NCI-H2171 treated with DMSO at 0.1 percent for 48 hours (cell line): ENCODE results near the gene CAMK2A.

Experiments used
- DNase-seq: peaks from one replicate; lab custom pipeline; 2025; lab: John Stamatoyannopoulos, UW

The CAMK2A gene

GRCh38 chr5:150213530-150213929 lies 76.0 kb downstream of the CAMK2A start:
- no peak for DNase-seq

- DNase-seq, result no peak
These were observed 78.2 kb downstream of the CAMK2A start for GRCh38 chr5:150211156-150212030.

GRCh38 chr5:150210644-150211043 lies 78.9 kb downstream of the CAMK2A start:
- no peak for DNase-seq

- no peak for DNase-seq
These were observed 80.4 kb downstream of the CAMK2A start for GRCh38 chr5:150209099-150209635.

- DNase-seq, result no peak
These were observed 81.1 kb downstream of the CAMK2A start for GRCh38 chr5:150208187-150209098.

- no peak for DNase-seq
These were observed 82.8 kb downstream of the CAMK2A start for GRCh38 chr5:150206779-150207115.

- no peak for DNase-seq
These were observed 83.3 kb downstream of the CAMK2A start for GRCh38 chr5:150206098-150206778.

- no peak for DNase-seq
These were observed 85.0 kb downstream of the CAMK2A start for GRCh38 chr5:150204590-150204960.

- no peak for DNase-seq
These were observed 85.6 kb downstream of the CAMK2A start for GRCh38 chr5:150203832-150204589.

- DNase-seq, result no peak
These were observed 87.1 kb downstream of the CAMK2A start for GRCh38 chr5:150202501-150202900.

GRCh38 chr5:150197476-150197875 lies 92.1 kb downstream of the CAMK2A start:
- no peak for DNase-seq

GRCh38 chr5:150196986-150197385 lies 92.6 kb downstream of the CAMK2A start:
- DNase-seq, result no peak

- no peak for DNase-seq
These were observed 93.1 kb downstream of the CAMK2A start for GRCh38 chr5:150196514-150196913.

- no peak for DNase-seq
These were observed 93.7 kb downstream of the CAMK2A start for GRCh38 chr5:150195736-150196485.

- DNase-seq, result no peak
These were observed 97.1 kb downstream of the CAMK2A start for GRCh38 chr5:150192462-150192861.

GRCh38 chr5:150190987-150191386 lies 98.6 kb downstream of the CAMK2A start:
- no peak for DNase-seq

GRCh38 chr5:150190503-150190979 lies 99.0 kb downstream of the CAMK2A start:
- no peak for DNase-seq

GRCh38 chr5:150189728-150190502 lies 99.7 kb downstream of the CAMK2A start, which contains the start of gene SLC6A7:
Gene SLC6A7 (plus strand): TSS chr5:150190062. CDS start chr5:150190328, 266 bp downstream.
- DNase-seq, result no peak

- no peak for DNase-seq
These were observed 100.2 kb downstream of the CAMK2A start for GRCh38 chr5:150189326-150189725.
